ENCODE measurements around the gene RBM15B.

Gene RBM15B

DNA sequence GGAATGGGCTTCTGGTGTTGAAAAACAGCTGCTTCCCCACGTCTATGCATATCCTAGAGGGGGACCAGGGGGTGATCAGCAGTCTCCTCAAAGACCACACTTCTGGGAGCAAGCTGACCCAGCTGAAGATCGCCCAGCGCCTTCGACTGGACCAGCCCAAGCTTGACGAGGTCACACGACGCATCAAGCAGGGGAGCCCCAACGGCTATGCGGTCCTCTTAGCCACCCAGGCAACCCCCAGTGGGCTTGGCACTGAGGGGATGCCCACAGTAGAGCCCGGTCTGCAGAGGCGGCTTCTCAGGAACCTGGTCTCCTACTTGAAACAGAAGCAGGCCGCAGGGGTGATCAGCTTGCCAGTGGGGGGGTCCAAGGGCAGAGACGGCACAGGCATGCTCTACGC lies 2.5 kb downstream of the RBM15B start:
- DNase-seq, result no peak

DNA sequence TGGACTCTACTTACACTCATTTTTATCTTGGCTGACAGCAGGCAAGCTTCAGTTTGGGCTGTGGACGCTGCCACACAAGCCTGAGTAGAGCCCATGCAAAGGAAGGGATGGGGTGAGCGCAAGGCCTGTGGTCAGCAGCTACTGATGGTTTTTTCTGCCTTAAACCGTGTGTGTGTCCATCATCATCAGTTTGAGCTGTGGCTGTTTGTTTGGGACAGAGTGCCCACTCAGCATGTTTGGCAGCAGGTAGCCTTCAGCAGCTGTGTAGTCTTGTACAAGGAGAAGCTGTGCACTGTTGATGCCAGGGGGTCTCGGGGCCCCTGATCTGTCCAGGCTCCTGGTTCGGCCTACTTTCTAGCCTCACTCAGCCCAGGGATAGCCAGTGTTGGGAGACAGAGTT lies 3.5 kb downstream of the RBM15B start:
- DNase-seq, result no peak

DNA sequence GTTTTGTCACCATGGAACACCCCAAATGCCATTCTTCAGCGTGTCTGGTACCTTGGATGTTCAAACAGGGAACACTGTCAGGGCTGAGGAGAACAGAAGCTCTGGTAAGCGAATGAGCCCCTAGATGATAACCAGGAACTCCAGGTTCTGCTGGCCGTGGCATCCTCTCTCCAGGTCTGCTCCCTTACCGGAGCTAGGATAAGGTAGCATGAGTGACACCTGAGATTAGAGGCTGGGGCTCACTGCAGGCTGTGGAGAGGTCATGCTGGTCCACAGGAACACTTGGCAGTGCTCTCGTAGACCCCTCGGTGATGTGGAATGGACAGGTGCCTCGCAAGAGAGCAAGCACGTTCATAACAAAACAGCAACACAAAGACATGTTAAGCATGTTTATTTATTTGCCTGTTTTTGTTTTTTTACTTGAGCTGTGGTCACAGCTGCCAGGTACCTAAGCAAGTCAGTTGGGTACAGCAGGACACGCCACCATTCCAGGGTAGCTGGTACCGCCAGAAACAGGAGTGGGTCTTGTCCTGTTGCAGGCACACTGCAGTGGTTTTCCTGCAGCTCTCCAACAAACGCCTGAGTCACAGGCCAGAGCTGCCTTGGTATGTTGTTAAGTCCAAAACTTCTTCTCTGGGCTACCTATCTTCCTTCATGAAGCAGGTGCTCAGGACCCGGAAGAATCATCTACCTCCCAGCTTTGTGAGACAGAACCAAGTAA lies 4.6 kb downstream of the RBM15B start:
- DNase-seq, result no peak

DNA sequence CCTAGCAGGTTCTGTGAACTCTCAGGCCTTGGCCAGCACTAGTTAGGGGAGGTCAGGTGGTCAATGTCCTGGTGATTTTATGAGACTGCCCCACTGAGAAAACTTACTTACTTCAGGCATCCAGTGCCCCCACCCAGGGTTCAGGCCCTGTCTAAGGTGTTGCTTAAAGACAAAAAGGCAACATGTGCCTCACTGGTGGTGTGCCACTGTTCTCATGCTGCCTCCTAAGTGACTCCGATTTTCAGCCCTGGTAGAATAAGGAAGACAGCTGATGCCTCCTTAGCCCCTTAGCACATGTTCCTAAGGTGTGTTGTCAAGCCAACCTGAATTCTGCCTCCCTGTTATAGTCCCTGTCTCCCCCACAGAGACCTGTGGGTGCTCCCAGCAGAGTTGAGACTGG lies 5.3 kb downstream of the RBM15B start:
- DNase-seq, result no peak

DNA sequence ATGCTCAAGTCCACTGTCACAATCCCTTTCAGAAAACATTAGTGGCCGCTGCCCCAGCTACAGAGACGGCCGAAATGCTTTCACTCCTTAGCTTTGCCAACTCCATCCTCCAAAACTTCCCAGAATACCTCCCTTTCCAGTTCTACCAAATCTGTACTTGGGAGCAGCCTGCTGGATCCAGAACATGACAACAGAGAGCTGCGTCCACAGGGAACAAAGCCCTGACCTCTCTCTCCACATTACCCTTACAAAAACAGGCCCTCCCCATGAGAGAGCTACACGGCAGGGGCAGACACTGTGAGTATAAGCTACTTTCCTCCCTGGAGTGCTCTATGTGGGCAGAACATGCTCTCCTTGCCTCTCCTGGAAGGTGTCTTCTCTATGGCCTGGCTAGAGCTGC lies 6.3 kb downstream of the RBM15B start:
- no peak for DNase-seq

DNA sequence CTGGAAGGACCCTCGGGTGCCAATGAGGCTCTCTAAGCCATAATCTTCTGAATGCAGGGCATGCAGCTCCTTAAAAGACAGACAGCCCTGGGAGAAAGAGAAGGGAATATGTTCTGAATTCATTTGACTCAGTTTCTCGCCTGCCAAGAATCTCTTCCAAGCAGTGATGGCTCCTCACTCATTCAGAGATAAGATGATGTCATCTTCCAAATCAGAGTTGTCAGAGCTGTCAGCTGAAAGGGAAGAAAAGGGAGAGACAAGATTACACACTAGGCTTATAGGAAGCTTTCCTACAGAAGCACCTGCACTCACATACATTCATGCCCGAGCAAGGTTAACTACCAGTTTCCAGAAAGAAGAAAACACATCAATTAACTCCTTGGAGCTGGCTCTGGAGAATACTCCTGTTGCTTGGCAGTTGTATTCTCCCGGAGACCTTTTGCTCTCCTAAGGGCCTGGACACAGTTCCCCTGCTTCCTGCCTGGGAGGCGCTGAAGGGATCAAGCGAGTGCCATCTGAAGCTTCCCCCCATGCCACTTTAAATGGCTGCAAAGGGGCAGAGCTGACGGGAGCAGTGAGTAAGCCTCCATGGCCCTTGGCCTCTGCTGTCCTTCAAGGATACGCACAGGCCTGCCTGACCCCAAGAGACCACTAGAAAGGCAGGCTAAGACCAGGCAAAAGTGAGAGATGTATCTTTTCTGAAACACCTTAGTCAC lies 7.7 kb downstream of the RBM15B start:
- no peak for DNase-seq

DNA sequence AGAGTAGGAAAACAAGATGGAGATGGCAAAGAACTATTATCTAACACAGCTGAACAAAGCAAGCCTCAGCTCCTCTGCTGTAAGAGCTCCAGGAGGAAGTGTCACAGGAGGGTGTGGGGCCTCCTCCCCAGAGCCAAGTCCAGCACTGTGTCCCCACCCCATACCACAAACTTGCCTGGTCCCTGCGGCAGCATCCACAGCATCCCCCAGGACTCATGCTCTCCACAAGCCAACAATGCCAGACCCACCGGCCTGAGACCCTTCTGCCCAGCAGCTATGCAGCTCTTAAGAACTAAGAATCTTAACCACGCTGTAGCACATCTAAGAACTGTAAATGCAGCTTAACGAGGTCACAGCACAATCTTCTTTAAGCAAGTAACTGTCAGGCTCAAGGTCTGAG lies 9.1 kb downstream of the RBM15B start:
- DNase-seq, result no peak

DNA sequence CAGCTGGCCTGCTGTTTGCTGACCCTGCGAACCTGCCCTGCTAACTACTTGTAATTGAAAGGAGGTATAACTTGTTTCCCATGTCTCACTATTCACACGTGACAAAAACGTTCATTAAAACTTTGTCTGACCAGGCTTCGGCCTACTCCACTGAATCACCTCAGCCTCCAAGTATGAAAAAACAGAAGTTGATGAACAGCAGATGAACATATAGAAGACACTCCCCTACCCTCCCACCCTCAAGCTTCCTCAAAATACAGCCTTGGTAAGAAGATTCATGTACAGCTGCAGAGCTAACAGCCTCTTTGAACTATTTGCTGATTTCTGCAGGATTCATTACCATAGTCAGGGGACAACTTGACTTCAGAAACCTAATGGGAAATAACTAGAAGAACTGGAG lies 10.7 kb downstream of the RBM15B start:
- DNase-seq, result no peak

DNA sequence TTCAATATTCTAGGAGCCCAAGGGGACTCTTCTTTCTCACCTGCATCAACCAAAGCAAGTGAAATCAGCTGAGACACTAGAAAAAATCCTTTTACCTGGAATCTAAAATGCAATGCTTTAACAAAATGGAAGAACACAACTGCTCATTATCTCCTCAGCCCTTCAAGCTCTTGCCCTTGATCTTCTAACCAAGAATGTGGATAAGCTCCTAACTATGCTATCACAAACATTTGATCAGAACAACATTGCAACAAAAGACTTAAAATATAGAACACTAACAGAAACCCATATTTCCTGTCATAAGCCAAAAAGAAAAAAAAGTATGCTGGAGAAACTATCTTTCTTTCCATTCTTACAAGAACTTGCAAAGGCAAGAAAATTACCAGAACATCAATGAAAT lies 12.6 kb downstream of the RBM15B start:
- no peak for DNase-seq

DNA sequence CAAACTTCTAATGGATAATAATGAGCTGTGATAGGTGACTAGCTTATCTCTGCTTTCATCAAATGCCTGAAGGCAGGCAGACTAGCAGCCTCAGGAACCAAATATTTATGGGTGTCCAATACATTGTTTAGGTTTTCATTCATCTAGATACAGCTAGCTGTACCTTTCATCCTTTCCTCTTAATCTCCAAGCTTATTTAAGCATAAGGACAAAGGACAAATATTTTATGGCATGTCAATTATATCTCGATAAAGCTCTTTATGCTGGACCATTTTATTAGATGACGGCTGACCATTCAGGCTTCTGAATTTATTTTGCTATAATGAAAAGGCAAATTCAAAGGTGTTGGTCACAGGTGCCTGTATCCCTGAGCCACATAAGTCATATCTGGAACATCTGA lies 16.9 kb downstream of the RBM15B start:
- DNase-seq, result no peak

DNA sequence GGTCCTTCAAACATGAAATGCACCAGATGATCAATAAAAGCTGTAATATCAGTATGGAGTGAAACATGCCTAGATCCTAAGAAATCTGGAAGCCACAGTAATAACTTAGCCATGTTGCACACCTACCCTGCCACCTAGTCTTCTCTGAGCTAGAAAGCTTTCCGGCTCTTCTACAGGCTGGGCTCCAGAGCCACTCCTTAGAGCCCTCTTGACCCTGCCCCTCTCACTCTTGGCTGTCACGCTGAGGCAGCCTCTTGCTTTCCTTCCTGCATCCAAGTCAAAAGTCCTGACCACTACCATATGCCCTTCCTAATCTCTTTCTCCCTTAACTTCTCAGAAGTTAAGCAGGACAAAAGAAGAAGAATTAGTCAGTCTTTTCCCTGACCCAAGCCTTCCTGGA lies 17.7 kb downstream of the RBM15B start:
- DNase-seq, result no peak

DNA sequence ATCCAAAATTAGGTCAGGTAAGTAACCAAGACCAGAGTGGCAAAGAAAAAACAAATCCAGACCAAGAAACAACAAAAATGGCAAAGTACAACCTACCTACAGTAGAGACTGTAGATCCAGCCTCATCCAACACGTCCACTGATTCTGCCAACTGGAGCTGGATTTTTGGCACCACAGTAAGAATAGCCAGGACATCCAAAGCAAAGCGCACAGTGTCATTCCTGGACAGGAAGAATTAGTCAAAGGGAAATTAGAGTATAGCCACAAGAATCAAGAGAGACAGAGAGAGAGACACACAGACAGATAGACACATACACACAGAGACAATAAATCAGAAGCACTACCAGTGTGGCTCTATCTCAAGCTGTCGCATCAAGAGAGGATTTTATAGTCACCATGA lies 31.1 kb downstream of the RBM15B start:
- no peak for DNase-seq

DNA sequence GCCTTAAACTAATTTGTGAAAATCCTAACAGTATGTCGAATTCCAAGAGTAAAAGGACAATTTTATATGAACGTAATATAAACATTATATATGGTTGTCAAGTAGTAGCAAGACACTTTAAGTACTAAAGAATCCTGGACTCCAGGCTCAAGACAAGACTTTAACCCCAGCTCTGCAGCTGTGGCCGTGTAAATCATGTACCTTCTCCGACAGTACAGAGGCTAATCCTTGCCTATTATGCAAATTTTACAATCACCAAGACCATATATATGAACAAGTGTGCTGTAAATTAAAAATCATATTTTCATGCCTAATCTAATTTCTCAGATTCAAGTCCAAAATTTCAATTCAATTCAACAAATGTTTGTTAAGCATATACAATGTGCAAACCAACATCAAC lies 35.8 kb downstream of the RBM15B start:
- DNase-seq, result no peak

DNA sequence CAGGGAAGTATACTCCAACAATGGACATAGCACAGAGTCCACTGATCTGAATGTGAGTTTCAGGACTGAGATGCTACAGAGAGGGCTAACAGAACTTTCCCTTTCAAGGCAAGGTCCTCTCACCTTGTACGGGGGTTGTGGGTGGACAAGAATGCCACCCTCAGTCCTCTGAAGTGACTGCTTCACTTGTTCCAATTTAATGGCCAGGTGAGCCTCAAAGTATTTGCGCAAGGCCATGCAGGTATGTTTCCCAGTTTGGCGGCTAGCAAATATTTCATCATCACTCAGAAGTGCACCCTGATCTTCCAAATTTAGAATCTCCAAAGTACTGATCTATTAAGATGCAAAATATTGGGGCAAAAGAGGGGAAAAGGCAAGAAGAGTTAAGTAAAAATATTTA lies 38.1 kb downstream of the RBM15B start:
- DNase-seq, result no peak

DNA sequence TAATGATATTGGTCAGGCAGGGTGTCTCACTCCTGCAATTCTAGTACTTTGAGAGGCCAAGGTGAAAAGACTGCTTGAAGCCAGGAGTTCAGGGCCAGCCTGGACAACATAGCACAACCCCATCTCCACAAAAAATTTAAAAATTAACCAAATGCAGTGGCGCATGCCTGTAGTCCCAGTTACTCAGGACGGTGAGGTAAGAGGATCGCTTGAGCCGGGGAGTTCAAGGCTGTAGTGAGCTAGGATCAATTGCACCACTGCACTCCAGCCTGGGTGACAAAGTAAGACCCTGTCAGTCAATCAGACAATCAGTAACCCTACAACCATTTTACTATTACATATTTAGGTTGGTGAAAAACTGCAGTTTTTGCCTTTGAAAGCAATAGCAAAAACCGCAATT lies 43.0 kb downstream of the RBM15B start:
- no peak for DNase-seq

DNA sequence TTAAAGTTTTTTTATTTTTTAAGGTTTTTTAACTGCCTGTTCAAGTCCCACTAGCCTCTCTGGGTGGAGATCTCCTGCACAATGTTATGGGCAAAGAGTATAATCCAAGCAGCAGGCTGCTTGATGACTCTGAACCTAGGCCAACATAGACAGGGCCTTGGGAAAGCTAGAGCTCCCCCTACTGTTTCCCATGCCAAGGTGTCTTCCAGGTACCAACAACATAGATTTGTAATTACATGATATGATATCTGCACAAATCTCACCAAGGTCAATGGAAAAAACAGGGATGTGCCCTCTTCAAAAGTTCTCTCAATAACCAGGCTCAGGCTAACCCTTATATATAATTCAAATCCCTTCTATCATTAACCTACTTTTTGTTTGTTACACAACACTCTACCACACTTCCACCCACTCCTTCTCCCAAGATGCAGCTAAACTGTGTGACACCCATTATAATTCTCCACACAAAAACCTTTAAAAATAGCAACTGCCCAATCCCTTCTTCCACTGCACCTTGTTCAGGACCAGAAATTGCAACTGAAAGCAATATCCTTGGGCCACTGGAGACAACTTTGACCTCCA lies 43.8 kb downstream of the RBM15B start:
- peak; percentile 3 for DNase-seq

DNA sequence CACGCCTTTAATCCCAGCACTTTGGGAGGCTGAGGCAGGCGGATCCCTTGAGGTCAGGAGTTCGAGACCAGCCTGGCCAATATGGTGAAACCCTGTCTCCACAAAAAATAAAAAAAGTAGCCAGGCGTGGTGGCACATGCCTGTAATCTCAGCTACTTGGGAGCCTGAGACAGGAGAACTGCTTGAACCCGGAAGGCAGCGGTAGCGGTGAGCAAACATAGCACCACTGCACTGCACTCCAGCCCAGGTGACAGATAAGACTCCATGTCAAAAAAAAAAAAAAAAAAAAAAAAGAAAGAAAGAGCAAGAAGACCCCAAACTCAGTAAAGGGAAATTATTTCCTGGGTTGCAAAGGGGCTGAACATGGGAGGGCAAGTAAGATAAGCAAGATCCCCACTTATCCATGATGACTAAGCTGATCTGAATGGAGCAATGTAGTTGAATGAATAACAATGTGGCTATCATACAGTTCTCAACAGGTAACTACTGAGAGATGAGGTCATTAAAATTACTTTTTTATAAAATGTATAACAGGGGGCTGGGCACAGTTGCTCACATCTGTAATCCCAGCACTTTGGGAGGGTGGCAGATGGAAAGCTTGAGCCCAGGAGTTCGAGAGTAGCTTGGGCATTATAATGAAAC lies 46.0 kb downstream of the RBM15B start:
- peak; percentile 24 for DNase-seq

DNA sequence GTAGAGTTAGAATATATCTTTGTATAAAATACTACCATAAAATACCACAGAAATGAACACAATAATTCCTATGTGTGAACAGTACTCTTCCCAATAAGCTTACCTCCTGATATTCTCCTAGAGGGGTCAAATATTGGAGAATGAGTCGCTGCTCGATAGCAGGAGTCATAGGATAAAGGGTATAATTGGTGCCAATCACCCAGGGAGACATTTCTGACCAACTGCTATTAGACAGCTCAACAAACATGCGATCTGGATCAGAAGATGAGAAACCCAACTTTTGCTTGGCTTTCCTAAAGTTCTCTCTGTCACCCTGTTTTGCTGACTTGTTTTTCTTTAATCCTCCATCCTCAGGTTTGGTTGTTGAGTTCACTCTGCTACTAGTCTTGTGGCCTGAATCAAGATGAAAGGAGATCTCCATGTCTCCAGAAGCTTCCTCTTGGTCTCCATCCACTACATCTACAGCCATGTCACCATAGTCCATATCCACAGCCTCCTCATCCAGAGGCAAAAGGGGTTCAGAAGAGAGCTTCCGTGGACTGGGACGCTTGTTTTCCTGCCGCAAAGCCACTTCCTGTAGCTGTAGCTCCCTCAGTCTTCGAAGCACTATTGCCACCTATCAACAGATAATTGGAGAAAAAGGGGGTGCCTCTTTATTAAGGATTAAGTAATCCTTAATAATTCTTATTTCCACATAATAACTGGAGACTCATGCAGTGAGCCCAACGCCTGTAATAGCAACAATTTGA lies 50.4 kb downstream of the RBM15B start:
- no peak for DNase-seq

DNA sequence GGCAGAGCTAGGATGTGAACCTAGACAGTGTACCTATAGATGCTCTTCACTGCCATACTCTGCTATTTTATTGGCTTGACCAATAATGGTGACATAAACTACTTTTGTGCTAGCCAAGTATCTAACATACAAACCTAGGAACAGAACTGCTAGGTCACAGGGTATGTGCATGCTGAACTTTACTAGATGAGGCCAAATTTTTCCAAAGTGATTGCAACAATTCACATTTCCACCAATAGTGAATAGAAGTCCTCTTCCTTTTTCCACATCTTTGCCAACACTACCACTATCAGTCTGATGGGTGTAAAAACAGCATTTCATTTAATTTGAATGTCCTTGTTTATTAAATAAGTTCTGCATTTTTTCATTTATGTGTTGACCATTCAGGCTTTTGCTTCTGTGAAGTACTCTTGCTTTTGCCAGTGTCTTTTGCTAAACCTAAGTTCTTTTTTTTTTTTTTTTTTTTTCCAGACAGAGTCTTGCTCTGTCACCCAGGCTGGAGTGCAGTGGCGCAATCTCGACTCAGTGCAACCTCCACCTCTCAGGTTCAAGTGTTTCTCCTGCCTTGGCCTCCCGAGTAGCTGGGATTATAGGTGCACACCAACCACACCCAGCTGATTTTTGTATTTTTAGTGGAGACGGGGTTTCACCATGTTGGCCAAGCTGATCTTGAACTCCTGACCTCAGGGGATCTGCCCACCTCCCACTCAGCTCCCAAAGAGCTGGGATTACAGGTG lies 54.6 kb downstream of the RBM15B start:
- no peak for DNase-seq
